Stimulated activated naive CD8-positive, alpha-beta T cell treated with anti-CD3 and anti-CD28 coated beads, Interleukin-15, Interleukin-2, amounts not matched to agents 100 U/mL and 50 U/mL, for 24 hours (primary cell): Measurements from ENCODE around the gene TRIP12.

ENCODE experiments used
- ATAC-seq: fragments of 150-1000 bp; cut with Tn5 transposase; one replicate; pipeline ENCODE4 v1.10.0; 2021
- DNase-seq: peaks from one replicate; pipeline ENCODE4 v3.0.0; 2021

Gene TRIP12

DNA sequence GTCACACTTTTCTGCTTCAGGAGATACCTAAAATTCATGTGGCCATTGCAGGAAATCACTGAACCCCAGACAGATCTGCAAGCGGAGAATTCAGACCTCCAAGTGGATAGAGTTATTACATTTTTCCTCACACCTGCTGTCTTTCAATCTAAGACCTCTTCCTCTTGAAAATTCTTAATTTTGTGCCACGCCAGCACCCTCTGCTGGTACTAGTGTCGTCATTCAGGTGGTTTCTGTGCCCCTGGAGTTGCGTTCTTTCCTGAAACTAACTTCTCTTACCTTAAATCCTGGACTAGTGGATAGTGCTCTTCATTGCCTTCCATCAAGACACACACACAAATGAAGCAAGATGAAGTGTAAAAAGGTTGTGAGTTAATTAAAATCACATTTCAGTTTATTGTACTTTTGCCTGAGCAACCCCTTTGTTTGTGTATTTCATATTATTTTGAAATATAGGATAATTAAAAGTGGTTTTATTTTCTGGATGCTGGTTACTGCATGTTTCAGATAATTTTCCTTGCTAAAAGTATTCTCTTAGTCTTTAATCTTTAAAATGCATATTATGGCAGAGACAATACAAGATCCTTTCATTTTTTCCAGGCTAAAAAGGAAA is 205.8 kb downstream of the TRIP12 start:
- ATAC-seq (no peak), DNase-seq (peak; percentile 38)

DNA sequence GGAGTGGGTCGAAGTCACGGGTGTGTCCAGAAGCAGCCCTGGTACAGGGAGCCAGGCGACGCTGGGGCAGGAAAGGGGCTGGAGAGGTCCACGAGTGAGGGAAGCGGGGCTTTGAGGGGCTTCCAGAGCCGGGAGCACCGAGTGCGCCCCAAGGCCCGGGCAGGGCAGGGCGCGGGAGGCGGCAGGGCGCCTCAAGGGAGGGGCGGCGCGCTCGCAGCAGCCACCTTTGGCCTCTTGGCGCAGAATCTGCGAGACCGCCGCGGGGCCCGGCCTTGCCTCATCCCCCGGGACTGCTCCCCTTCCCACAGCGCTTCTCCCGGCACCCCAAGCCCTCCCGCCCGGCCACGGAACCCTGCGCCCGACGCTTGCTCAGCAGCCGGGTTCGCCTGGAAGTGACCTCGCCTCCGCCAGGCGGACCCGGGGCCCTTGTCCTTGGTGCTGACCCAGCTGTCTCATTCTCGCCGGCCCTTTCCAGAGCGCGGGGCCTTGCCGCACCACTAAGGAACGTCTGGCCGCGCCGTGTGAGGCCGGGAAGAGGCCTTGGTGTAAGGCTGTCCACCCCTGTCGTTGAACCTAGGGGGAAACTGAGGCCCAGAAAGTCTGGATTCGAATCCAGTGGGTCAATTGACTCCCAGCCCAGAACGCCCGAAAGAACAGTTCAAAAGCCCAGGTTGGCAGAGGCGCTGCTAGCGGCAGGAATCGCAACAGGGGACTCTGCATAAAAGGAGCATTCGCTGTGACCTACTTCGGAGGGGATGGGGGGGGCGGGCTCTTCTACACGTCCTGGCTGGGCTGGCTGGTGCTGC is 206.9 kb downstream of the TRIP12 start:
- ATAC-seq = peak; percentile 41
- peak; percentile 53 for DNase-seq

DNA sequence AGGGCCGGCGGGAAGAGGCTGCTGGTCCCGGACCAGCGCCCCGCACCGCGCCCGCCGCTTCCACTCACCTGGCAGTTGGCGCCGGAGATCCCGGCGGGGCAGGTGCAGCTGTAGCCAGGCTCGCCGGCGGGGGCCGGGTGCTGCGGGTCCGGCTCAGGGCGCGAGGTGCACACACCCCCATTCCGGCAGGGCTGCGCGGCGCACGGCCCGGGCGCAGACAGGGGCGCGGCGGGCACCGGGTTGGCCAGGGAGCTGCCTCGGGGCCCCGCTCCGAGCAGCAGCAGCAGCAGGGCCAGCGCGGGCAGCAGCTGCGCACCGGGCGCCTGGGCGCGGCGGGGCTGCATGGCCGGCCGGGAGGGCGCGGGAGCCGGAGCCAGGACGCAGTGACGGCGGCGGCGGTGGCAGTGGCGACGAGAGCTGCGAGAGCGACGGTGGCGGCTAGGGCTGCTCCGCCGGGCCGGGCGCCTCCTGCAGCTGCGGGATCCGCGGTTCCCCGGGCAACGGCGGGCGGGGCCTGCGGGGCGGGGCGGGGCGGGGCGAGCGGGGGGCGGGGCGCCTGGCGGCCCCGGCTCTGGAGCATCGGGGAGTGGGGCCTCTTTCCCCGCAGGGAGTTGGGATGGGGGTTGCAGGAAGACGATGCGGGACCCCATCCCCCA is 207.6 kb downstream of the TRIP12 start, which contains the start of gene DNER:
Gene DNER (minus strand): TSS at position 476 of the 656 bp plus-strand sequence. CDS start 132 bp downstream, at position 344.
- peak; percentile 55 for DNase-seq
- peak; percentile 74 for ATAC-seq
